ENCODE data around the gene CRP.

CRP gene

GRCh38 chr1:159719990-159720389 lies 5.6 kb upstream of the CRP start:
- no peak for TF ChIP-seq CTCF (IDR thresholded peaks at IDR 0.05; ENCODE audit: borderline replicate concordance, insufficient read depth, low read depth, low read length)
- no peak overlapping the region for H3K4me3 ChIP-seq (ENCODE audit: low read depth, low read length)

- no peak for TF ChIP-seq CTCF (IDR thresholded peaks at IDR 0.05; ENCODE audit: borderline replicate concordance, insufficient read depth, low read depth, low read length)
- H3K4me3 ChIP-seq (ENCODE audit: low read depth, low read length) = no peak overlapping the region
Measured at GRCh38 chr1:159715855-159716254, 1.5 kb upstream of the CRP start.

DNA sequence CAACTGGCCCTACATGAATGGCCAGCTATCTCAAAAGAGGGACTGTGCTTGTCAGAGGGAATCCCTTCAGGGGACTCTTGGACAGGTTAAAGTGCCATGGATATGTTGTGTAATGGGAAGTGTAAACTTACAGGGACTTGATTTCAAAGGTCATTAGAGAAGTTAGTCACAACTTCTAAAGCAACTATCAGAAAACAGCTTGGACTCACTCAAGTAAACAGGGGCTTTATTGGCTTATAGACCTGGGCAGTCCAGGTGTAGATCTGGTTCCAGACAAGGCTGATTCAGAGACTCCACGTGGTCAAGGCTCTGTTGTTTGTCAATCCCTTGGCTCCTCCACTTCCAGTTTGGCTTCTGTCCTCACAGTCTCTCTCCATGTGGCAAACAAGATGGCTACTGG lies 2.3 kb downstream of the CRP start:
- TF ChIP-seq CTCF (IDR thresholded peaks at IDR 0.05; ENCODE audit: borderline replicate concordance, insufficient read depth, low read depth, low read length) = no peak

DNA sequence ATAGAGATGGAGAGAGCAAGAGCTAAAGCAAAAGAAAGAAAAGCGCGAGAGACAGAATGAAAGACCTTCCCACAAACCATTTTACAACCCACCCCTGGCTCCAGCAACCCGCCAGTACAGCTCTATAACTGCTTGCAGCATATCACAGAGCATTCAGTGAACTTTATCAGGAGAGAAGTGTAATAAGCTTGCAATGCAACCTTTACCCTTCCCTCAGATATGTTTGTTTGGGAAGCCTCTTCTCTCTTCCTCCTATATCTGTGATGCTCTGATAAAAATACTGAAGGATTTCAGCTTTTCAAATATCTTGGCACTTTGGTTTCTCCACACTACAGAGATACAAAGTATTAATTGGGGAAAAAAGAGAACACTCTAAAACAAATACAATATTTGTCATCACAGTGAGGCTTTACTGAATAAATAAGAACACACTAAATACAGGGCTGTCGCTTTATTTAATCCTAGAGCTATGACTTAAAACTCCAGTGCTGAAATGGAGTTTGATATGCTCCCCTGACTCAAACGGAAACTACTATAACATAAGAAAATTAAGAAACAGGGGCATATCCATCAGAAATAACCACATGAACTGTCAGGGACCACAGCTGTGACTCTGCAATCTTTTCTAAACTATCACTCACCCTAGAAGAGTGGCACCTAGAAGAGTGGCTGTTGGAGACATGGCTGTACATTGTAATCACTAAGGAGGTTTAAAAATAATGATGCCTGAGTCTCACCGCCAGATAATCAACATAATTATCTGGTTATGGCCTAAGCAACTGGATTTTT lies 6.7 kb downstream of the CRP start:
- no peak overlapping the region for H3K4me3 ChIP-seq (ENCODE audit: low read depth, low read length)
- TF ChIP-seq CTCF (IDR thresholded peaks at IDR 0.05; ENCODE audit: borderline replicate concordance, insufficient read depth, low read depth, low read length) = no peak

More for the DNA sequence above, 2.3 kb downstream of the CRP start:
- H3K4me3 ChIP-seq (ENCODE audit: low read depth, low read length) = no peak overlapping the region

DNA sequence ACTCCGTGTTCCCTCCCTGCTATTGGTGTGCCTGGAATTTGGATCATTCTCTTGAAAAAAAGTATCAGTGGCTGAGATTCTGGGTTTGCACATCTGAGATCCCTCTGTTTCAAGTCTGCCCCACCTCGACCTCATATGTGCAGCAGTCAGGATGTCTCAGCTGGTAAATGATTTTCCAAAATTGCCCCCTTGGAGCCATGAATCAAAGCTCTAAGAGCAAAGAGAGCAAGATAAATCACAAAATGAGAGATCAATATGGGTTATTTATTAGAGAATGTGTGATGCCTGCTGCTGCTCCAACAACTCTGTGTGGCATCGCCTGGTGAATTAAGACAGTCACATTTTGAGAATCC lies 8.5 kb downstream of the CRP start:
- no peak for TF ChIP-seq CTCF (IDR thresholded peaks at IDR 0.05; ENCODE audit: borderline replicate concordance, insufficient read depth, low read depth, low read length)
- no peak overlapping the region for H3K4me3 ChIP-seq (ENCODE audit: low read depth, low read length)

DNA sequence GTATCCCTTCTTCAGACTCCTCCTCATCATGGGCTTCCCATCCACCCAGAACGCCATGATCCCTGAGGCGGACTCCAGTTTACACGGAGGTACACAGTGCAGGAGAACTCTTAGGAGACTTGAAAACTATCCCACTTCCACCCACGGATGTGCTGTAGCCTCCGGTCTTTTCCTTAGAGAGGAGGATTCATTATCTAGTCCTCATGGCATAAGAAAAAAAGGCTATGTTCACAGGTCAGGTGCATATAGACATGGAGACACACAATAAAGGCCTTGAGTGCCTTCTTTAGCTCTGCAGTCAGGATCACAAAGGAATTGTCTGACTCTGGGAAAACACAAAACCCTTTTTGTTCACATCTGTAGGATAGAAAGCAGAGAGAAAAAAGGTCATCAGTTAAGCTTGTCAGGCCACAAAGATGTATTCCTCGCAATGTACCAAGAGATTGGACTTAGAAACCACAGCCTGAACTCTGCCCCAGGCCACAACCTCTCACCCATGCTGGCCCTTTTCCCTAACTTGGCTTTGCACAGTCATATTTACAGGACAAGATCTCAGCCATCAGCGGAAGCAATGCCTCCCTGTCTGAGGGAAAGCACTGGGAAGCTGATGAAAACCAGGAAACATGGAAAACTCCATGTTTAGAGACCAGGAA lies 9.0 kb downstream of the CRP start:
- no peak for TF ChIP-seq CTCF (IDR thresholded peaks at IDR 0.05; ENCODE audit: borderline replicate concordance, insufficient read depth, low read depth, low read length)
- no peak overlapping the region for H3K4me3 ChIP-seq (ENCODE audit: low read depth, low read length)

- TF ChIP-seq CTCF (IDR thresholded peaks at IDR 0.05; ENCODE audit: borderline replicate concordance, insufficient read depth, low read depth, low read length) = no peak
- no peak overlapping the region for H3K4me3 ChIP-seq (ENCODE audit: low read depth, low read length)
Measured at GRCh38 chr1:159704481-159704880, 9.9 kb downstream of the CRP start.

Data from GM12875 (cell line).